HCT116 (cell line): ENCODE results near the gene FUCA2. TPM values are rescaled to one million over a fixed set of nuclear protein-coding genes. Genes with fewer than 3 reads are reported as not detected.

Experiments used
- ATAC-seq: fragments of 200-7000 bp; cut with Tn5 transposase; 2 replicates; pipeline ENCODE4 v1.9.1; 2020; ENCODE audit warnings: mild to moderate bottlenecking, moderate library complexity
- BruUV-seq: library from RNA; stranded (reverse); fragments of 400-500 nt; replicated peaks from 2 replicates; lab custom pipeline; 2021; lab: Mats Ljungman, UMichigan
- CTCF ChIA-PET: fragments of 300-600 bp; sonication (Branson Sonifier 250); formaldehyde crosslinking; loops from one replicate; lab custom pipeline; 2021; ENCODE audit warnings: antibody characterized with exemption; lab: Charles Lee
- POLR2A ChIA-PET: fragments of 300-600, 350-600 bp; sonication (Branson Sonifier 250); formaldehyde crosslinking; loops from one replicate; lab custom pipeline; 2021; ENCODE audit warnings: antibody characterized with exemption; lab: Charles Lee
- RAD21 ChIA-PET, 2 experiments: fragments of 300-600 bp; sonication (Branson Sonifier 250); formaldehyde crosslinking; loops; one replicate each; lab custom pipeline; 2023; ENCODE audit warnings: low total read pairs in 2 of 2; ENCODE audit not compliant: uncharacterized antibody in 2 of 2, unreplicated experiment in 2 of 2, low non-redundant PET in 1 of 2; lab: Charles Lee
- DNase-seq: peaks from one replicate; pipeline ENCODE4 v3.0.0-alpha.2; 2010; ENCODE audit warnings: low read depth, low spot score
- H2AFZ ChIP-seq: fragments of 200-600 bp; shearing (Covaris generic), sonication (generic); 2 replicates; pipeline ENCODE4 v1.6.1; 2017; ENCODE audit warnings: low read depth, mixed run types, mixed read lengths, antibody characterized with exemption, low read length; ENCODE audit not compliant: poor library complexity, severe bottlenecking
- H3K27ac ChIP-seq: 2 replicates; pipeline ENCODE4 v1.5.1; 2012; ENCODE audit warnings: low read depth, low read length
- H3K27me3 ChIP-seq: fragments of 200-600 bp; sonication (generic); 2 replicates; pipeline ENCODE4 v1.6.1; 2016; ENCODE audit warnings: mixed run types, low read length, mixed read lengths; ENCODE audit not compliant: insufficient read depth
- H3K36me3 ChIP-seq, 2 experiments: fragments of 200-500 bp in 1 of 2; fragments of 200-600 bp in 1 of 2; sonication (Bioruptor generic) in 1 of 2; sonication (generic) in 1 of 2; 2 replicates each; pipeline versions ENCODE4 v1.5.1 to v1.6.1; 2014 to 2016; ENCODE audit warnings: low read length in 2 of 2, inconsistent platforms in 1 of 2, mixed read lengths in 1 of 2, mixed run types in 1 of 2; ENCODE audit not compliant: insufficient read depth in 2 of 2, control insufficient read depth in 1 of 2
- H3K4me1 ChIP-seq, 2 experiments: fragments of 200-600 bp in 1 of 2; sonication (generic) in 1 of 2; 2 replicates each; pipeline versions ENCODE4 v1.5.1 to v1.6.1; 2012 to 2017; ENCODE audit warnings: low read length in 2 of 2, inconsistent platforms in 1 of 2, mild to moderate bottlenecking in 1 of 2, mixed read lengths in 1 of 2, mixed run types in 1 of 2, moderate library complexity in 1 of 2; ENCODE audit not compliant: insufficient read depth in 2 of 2, control insufficient read depth in 1 of 2
- H3K4me2 ChIP-seq: fragments of 200-600 bp; sonication (generic); 2 replicates; pipeline ENCODE4 v1.6.1; 2017; ENCODE audit warnings: mixed run types, low read length, mixed read lengths
- H3K4me3 ChIP-seq, 2 experiments: fragments of 200-600 bp in 1 of 2; sonication (generic) in 1 of 2; replicated peaks in 1 of 2; 2 replicates each; pipeline ENCODE4 v1.5.1; 2011 to 2016; ENCODE audit warnings: low read length in 2 of 2, control low read depth in 1 of 2, low read depth in 1 of 2, mild to moderate bottlenecking in 1 of 2, mixed read lengths in 1 of 2, mixed run types in 1 of 2
- H3K79me2 ChIP-seq: fragments of 200-600 bp; sonication (generic); 2 replicates; pipeline ENCODE4 v1.6.1; 2017; ENCODE audit warnings: mild to moderate bottlenecking, mixed run types, low read length, moderate library complexity, mixed read lengths; ENCODE audit not compliant: insufficient read depth
- H3K9ac ChIP-seq: fragments of 200-600 bp; sonication (generic); 2 replicates; pipeline ENCODE4 v1.6.1; 2016; ENCODE audit warnings: low read length, mixed read lengths
- H3K9me2 ChIP-seq: fragments of 200-600 bp; sonication (generic), shearing (Covaris generic); 2 replicates; pipeline ENCODE4 v1.6.1; 2017; ENCODE audit warnings: mixed run types, mild to moderate bottlenecking, moderate library complexity; ENCODE audit not compliant: insufficient read depth
- H3K9me3 ChIP-seq, 2 experiments: fragments of 200-500 bp in 1 of 2; fragments of 200-600 bp in 1 of 2; sonication (Bioruptor generic) in 1 of 2; sonication (generic) in 1 of 2; 2 replicates each; pipeline ENCODE4 v1.6.1; 2014 to 2017; ENCODE audit warnings: low read length in 2 of 2, mixed read lengths in 2 of 2, inconsistent platforms in 1 of 2, low read depth in 1 of 2, mild to moderate bottlenecking in 1 of 2, mixed run types in 1 of 2, moderate library complexity in 1 of 2; ENCODE audit not compliant: control insufficient read depth in 1 of 2, insufficient read depth in 1 of 2
- H4K20me1 ChIP-seq: fragments of 200-600 bp; sonication (generic), shearing (Covaris generic); 2 replicates; pipeline ENCODE4 v1.6.1; 2017; ENCODE audit warnings: mixed run types, mild to moderate bottlenecking, moderate library complexity; ENCODE audit not compliant: insufficient read depth
- CEBPB ChIP-seq: IDR thresholded peaks from 2 replicates; pipeline ENCODE4 v1.6.1; 2012; ENCODE audit warnings: low read depth
- EGR1 ChIP-seq: IDR thresholded peaks from 2 replicates; pipeline ENCODE4 v1.6.1; 2012; ENCODE audit warnings: low read depth
- ELF1 ChIP-seq: IDR thresholded peaks from 2 replicates; pipeline ENCODE4 v1.6.1; 2012; ENCODE audit warnings: low read depth, borderline replicate concordance
- EZH2 ChIP-seq: fragments of 200-600 bp; sonication (generic); IDR thresholded peaks from 2 replicates; pipeline ENCODE4 v1.6.1; 2017; ENCODE audit warnings: antibody characterized with exemption, mixed run types
- JUND ChIP-seq: IDR thresholded peaks from 2 replicates; pipeline ENCODE4 v1.6.1; 2012
- MAX ChIP-seq: IDR thresholded peaks from 2 replicates; pipeline ENCODE4 v1.6.1; 2012
- POLR2A ChIP-seq: IDR thresholded peaks from 2 replicates; pipeline ENCODE4 v1.7.0; 2011; ENCODE audit warnings: borderline replicate concordance; ENCODE audit not compliant: insufficient read depth, insufficient read length; ENCODE audit errors: extremely low read depth
- POLR2AphosphoS5 ChIP-seq: IDR thresholded peaks from 2 replicates; pipeline ENCODE4 v1.6.1; 2011; ENCODE audit warnings: mild to moderate bottlenecking, low read depth, low read length, moderate library complexity
- RAD21 ChIP-seq: IDR thresholded peaks from 2 replicates; pipeline ENCODE4 v1.6.1; 2012; ENCODE audit warnings: low read depth, mild to moderate bottlenecking
- REST ChIP-seq: IDR thresholded peaks from 2 replicates; pipeline ENCODE4 v1.6.1; 2012; ENCODE audit warnings: low read depth
- SP1 ChIP-seq: IDR thresholded peaks from 2 replicates; pipeline ENCODE4 v1.6.1; 2012; ENCODE audit warnings: low read depth
- SRF ChIP-seq: IDR thresholded peaks from 2 replicates; pipeline ENCODE4 v1.6.1; 2012; ENCODE audit warnings: low read depth
- YY1 ChIP-seq: IDR thresholded peaks from 2 replicates; pipeline ENCODE4 v1.6.1; 2011; ENCODE audit warnings: low read length, low read depth, moderate library complexity, mild to moderate bottlenecking; ENCODE audit not compliant: insufficient replicate concordance; ENCODE audit errors: extremely low read depth
- ZBTB33 ChIP-seq: IDR thresholded peaks from 2 replicates; pipeline ENCODE4 v1.6.1; 2011; ENCODE audit warnings: mild to moderate bottlenecking, low read length, moderate library complexity; ENCODE audit not compliant: insufficient replicate concordance; ENCODE audit errors: extremely low read depth
- ZFX ChIP-seq: fragments of 450-650 bp; IDR thresholded peaks from 2 replicates; pipeline ENCODE4 v1.6.1; 2017
- ZNF274 ChIP-seq: fragments of 200-500 bp; sonication (Bioruptor generic); IDR thresholded peaks from 2 replicates; pipeline ENCODE4 v1.6.1; 2014; ENCODE audit warnings: mild to moderate bottlenecking, low read depth, low read length, inconsistent platforms
- intact Hi-C: fragments of 100-400 bp; cut with micrococcal nuclease; formaldehyde crosslinking; loops from 2 replicates; pipeline ENCODE4 v1.10.0; 2022
- total RNA-seq: library from RNA; stranded (reverse); gene quantifications from one replicate; pipeline ENCODE4 v1.2.1, GENCODE V29; 2021; ENCODE audit not compliant: unreplicated experiment

FUCA2 gene
- total RNA-seq, 1 experiment from 2014 or later: 75.4 TPM

- H3K36me3 ChIP-seq: peaks cover 10 to 11% of the 10 kb centered on the region in 2 experiments
- ChIA-PET RAD21 (no interaction called here), POLR2A (no interaction called here), CTCF (no interaction called here)
- no TSS peak for BruUV-seq
- H3K4me3 ChIP-seq: no peak overlapping the region
- H3K9ac ChIP-seq: no peak overlapping the region
- no peak overlapping the region for H3K4me2 ChIP-seq
- intact Hi-C loops: no loop called here
- no peaks in the 10 kb centered on the region for H3K79me2 ChIP-seq
- H4K20me1 ChIP-seq: 0 out of 2 replicates have a peak, but pooled peaks cover 3% of the 10 kb centered on the region
- no peak overlapping the region for H2AFZ ChIP-seq
- no peaks in the 10 kb centered on the region for H3K4me1 ChIP-seq
- no peaks in the 10 kb centered on the region for H3K9me2 ChIP-seq
- TF ChIP-seq POLR2A: no peak
- TF ChIP-seq SRF: no peak
- TF ChIP-seq SP1: no peak
- no peak for TF ChIP-seq EGR1
- no peak for TF ChIP-seq EZH2
- TF ChIP-seq CEBPB: no peak
- no peak for TF ChIP-seq JUND
- H3K27me3 ChIP-seq: no peaks in the 10 kb centered on the region
- H3K27ac ChIP-seq: no peak overlapping the region
- DNase-seq (no peak), ATAC-seq (no peak)
- no peaks in the 10 kb centered on the region for H3K9me3 ChIP-seq
Observed at GRCh38 chr6:143490244-143490643, 21.3 kb downstream of the FUCA2 start.

- no peak overlapping the region for H2AFZ ChIP-seq
- no peaks in the 10 kb centered on the region for H3K9me3 ChIP-seq
- no peak for TF ChIP-seq POLR2A
- no peak for TF ChIP-seq POLR2AphosphoS5
- TF ChIP-seq SRF: no peak
- no peak for TF ChIP-seq REST
- TF ChIP-seq ZBTB33: no peak
- TF ChIP-seq EGR1: no peak
- TF ChIP-seq ZNF274: no peak
- TF ChIP-seq YY1: no peak
- TF ChIP-seq SP1: no peak
- no peak for TF ChIP-seq MAX
- TF ChIP-seq EZH2: no peak
- TF ChIP-seq ZFX: no peak
- no peak for TF ChIP-seq RAD21
- TF ChIP-seq ELF1: no peak
- no TSS peak for BruUV-seq
- intact Hi-C loops: no loop called here
- H3K27ac ChIP-seq: no peak overlapping the region
- H3K4me2 ChIP-seq: no peak overlapping the region
- no peaks in the 10 kb centered on the region for H3K9me2 ChIP-seq
- ATAC-seq (no peak), DNase-seq (no peak)
- CTCF ChIA-PET: no interaction called here
- no peaks in the 10 kb centered on the region for H3K4me1 ChIP-seq
- no peaks in the 10 kb centered on the region for H3K27me3 ChIP-seq
- H3K36me3 ChIP-seq: no peaks in the 10 kb centered on the region
- H3K4me3 ChIP-seq: no peak overlapping the region
- H3K79me2 ChIP-seq: no peaks in the 10 kb centered on the region
- H4K20me1 ChIP-seq: no peaks in the 10 kb centered on the region
- H3K9ac ChIP-seq: no peak overlapping the region
- POLR2A ChIA-PET: no interaction called here
- RAD21 ChIA-PET: no interaction called here
Observed at GRCh38 chr6:143486752-143487151, 24.8 kb downstream of the FUCA2 start.
